Skin epidermis (tissue), 12 donors: ENCODE results near the gene LOXL4.

ENCODE experiments used
- H3K27ac ChIP-seq, 21 experiments: fragments of 200-600 bp; sonication (generic) in 11 of 21; one replicate each; pipeline ENCODE4 v1.5.0; 2020; ENCODE audit warnings: mild to moderate bottlenecking in 3 of 21, inconsistent platforms in 2 of 21, moderate library complexity in 2 of 21
- H3K4me3 ChIP-seq, 7 experiments: fragments of 200-600 bp; sonication (generic) in 2 of 7; one replicate each; pipeline ENCODE4 v1.5.0; 2020; ENCODE audit warnings: inconsistent platforms in 2 of 7, mild to moderate bottlenecking in 2 of 7, moderate library complexity in 1 of 7

Gene LOXL4

GRCh38 chr10:98215373-98215772 is 52.6 kb downstream of the LOXL4 start:
- no peak overlapping the region for H3K27ac ChIP-seq
- H3K4me3 ChIP-seq, result no peak overlapping the region

- Histone ChIP-seq H3K4me3 (no peak overlapping the region), H3K27ac (no peak overlapping the region)
These were observed 54.3 kb downstream of the LOXL4 start for GRCh38 chr10:98213740-98214139.

- Histone ChIP-seq H3K27ac (no peak overlapping the region), H3K4me3 (no peak overlapping the region)
These were observed 55.8 kb downstream of the LOXL4 start for GRCh38 chr10:98212196-98212595.

- H3K4me3 ChIP-seq, result no peak overlapping the region
- H3K27ac ChIP-seq, result no peak overlapping the region
These were observed 58.6 kb downstream of the LOXL4 start for GRCh38 chr10:98209441-98209840.

- Histone ChIP-seq H3K4me3 (no peak overlapping the region), H3K27ac (no peak overlapping the region)
These were observed 59.1 kb downstream of the LOXL4 start for GRCh38 chr10:98208925-98209324.

GRCh38 chr10:98205351-98205750 is 62.6 kb downstream of the LOXL4 start:
- no peak overlapping the region for H3K27ac ChIP-seq
- no peak overlapping the region for H3K4me3 ChIP-seq

- Histone ChIP-seq H3K4me3 (no peak overlapping the region), H3K27ac (no peak overlapping the region)
These were observed 65.6 kb downstream of the LOXL4 start for GRCh38 chr10:98202378-98202777.

GRCh38 chr10:98201760-98202159 is 66.2 kb downstream of the LOXL4 start:
- no peak overlapping the region for H3K4me3 ChIP-seq
- H3K27ac ChIP-seq, result no peak overlapping the region
